A549 (cell line): ENCODE results near the gene CCR5AS.

Source experiments
- ATAC-seq, 2 experiments: fragments of 200-7000 bp in 1 of 2; fragments of >200 bp in 1 of 2; cut with Nextera tagmentation in 1 of 2; cut with Tn5 transposase in 1 of 2; 3 replicates each; pipeline versions ENCODE4 v1.8.0 to v1.9.1; 2018 to 2020; ENCODE audit warnings: mild to moderate bottlenecking in 1 of 2, moderate library complexity in 1 of 2
- CTCF ChIA-PET: fragments of 300-600 bp; sonication (Branson Sonifier 250); formaldehyde crosslinking; extraction: SDS; loops from one replicate; lab custom pipeline; 2021; ENCODE audit warnings: antibody characterized with exemption, inconsistent platforms; lab: Yijun Ruan, JAX
- POLR2A ChIA-PET: fragments of 350-600 bp; formaldehyde crosslinking; extraction: SDS; loops from one replicate; lab custom pipeline; 2021; ENCODE audit warnings: antibody characterized with exemption, inconsistent platforms; lab: Yijun Ruan, JAX
- DNase-seq, 2 experiments: peaks; one replicate each; pipeline versions ENCODE4 v3.0.0 to v3.0.0-alpha.2; 2011 to 2016; ENCODE audit warnings: low read depth in 1 of 2, low spot score in 1 of 2
- FAIRE-seq: peaks from 2 replicates; lab custom pipeline; 2011; peaks lifted over from hg19 to GRCh38; lab: Jason Lieb, UNC
- H3K27ac ChIP-seq, 2 experiments: fragments of >200 bp; sonication (Bioruptor Twin); formaldehyde crosslinking; 3 replicates each; pipeline ENCODE4 v1.5.1; 2016 to 2017
- H3K4me1 ChIP-seq: fragments of >200 bp; sonication (Bioruptor Twin); formaldehyde crosslinking; 3 replicates; pipeline ENCODE4 v1.6.1; 2016
- H3K4me2 ChIP-seq: fragments of >200 bp; sonication (Bioruptor Twin); formaldehyde crosslinking; 3 replicates; pipeline ENCODE4 v1.6.1; 2016
- H3K4me3 ChIP-seq: fragments of >200 bp; sonication (Bioruptor Twin); formaldehyde crosslinking; 3 replicates; pipeline ENCODE4 v1.5.1; 2016
- H3K9me3 ChIP-seq: fragments of >200 bp; sonication (Bioruptor Twin); formaldehyde crosslinking; 3 replicates; pipeline ENCODE4 v1.6.1; 2016
- CEBPB ChIP-seq, 2 experiments: fragments of >200 bp in 1 of 2; sonication (Bioruptor Twin) in 1 of 2; formaldehyde crosslinking in 1 of 2; IDR thresholded peaks; 2 replicates each; pipeline ENCODE4 v1.6.1; 2012 to 2016
- CHD2 ChIP-seq: fragments of 150-350 bp; IDR thresholded peaks from 2 replicates; pipeline ENCODE4 v1.6.1; 2014; ENCODE audit warnings: low read length; ENCODE audit not compliant: partially characterized antibody
- CHD4 ChIP-seq: fragments of 200-600 bp; sonication (generic); IDR thresholded peaks from 2 replicates; pipeline ENCODE4 v1.6.1; 2016; ENCODE audit warnings: antibody characterized with exemption, mild to moderate bottlenecking, borderline replicate concordance
- CTCF ChIP-seq: fragments of >200 bp; sonication (Bioruptor Twin); formaldehyde crosslinking; IDR thresholded peaks from 3 replicates; pipeline ENCODE4 v1.5.1; 2016
- EHF ChIP-seq: fragments of 250-450 bp; sonication (Bioruptor Pico); IDR thresholded peaks from 2 replicates; pipeline ENCODE4 v1.5.0; 2020; ENCODE audit warnings: mild to moderate bottlenecking
- EHMT2 ChIP-seq: fragments of 200-600 bp; sonication (generic); IDR thresholded peaks from 2 replicates; pipeline ENCODE4 v1.6.1; 2016; ENCODE audit warnings: antibody characterized with exemption, low read depth, mild to moderate bottlenecking, moderate library complexity
- EP300 ChIP-seq, 2 experiments: fragments of >200 bp; sonication (Bioruptor Twin); formaldehyde crosslinking; IDR thresholded peaks; 2 replicates in 1 of 2; 3 replicates in 1 of 2; pipeline ENCODE4 v1.6.1; 2016 to 2017
- ESRRA ChIP-seq: fragments of 150-350 bp; IDR thresholded peaks from 2 replicates; pipeline ENCODE4 v1.6.1; 2014; ENCODE audit warnings: mild to moderate bottlenecking, low read length, borderline replicate concordance
- GATA3 ChIP-seq: IDR thresholded peaks from 2 replicates; pipeline ENCODE4 v1.6.1; 2012; ENCODE audit warnings: borderline replicate concordance
- HDAC2 ChIP-seq: fragments of 200-600 bp; sonication (generic); IDR thresholded peaks from 2 replicates; pipeline ENCODE4 v1.6.1; 2016
- HEYL ChIP-seq: fragments of 250-450 bp; sonication (Bioruptor Pico); IDR thresholded peaks from 2 replicates; pipeline ENCODE4 v1.8.0; 2021; ENCODE audit warnings: mild to moderate bottlenecking, moderate library complexity
- HOXA7 ChIP-seq: fragments of 250-450 bp; sonication (Bioruptor Pico); IDR thresholded peaks from 2 replicates; pipeline ENCODE4 v1.5.0; 2020; ENCODE audit warnings: mild to moderate bottlenecking, moderate library complexity
- HOXB5 ChIP-seq: fragments of 250-450 bp; sonication (Bioruptor Pico); IDR thresholded peaks from 2 replicates; pipeline ENCODE4 v1.5.0; 2020; ENCODE audit warnings: mild to moderate bottlenecking, moderate library complexity
- JUN ChIP-seq, 2 experiments: fragments of >200 bp; sonication (Bioruptor Twin); formaldehyde crosslinking; IDR thresholded peaks; 2 replicates in 1 of 2; 3 replicates in 1 of 2; pipeline ENCODE4 v1.6.1; 2016 to 2017
- KDM5A ChIP-seq: fragments of 200-600 bp; sonication (generic); IDR thresholded peaks from 2 replicates; pipeline ENCODE4 v1.6.1; 2016; ENCODE audit warnings: antibody characterized with exemption, mild to moderate bottlenecking
- MAZ ChIP-seq: fragments of 150-350 bp; IDR thresholded peaks from 2 replicates; pipeline ENCODE4 v1.6.1; 2014; ENCODE audit warnings: antibody characterized with exemption, low read depth, low read length, borderline replicate concordance
- NPAS2 ChIP-seq: fragments of 250-450 bp; sonication (Bioruptor Pico); IDR thresholded peaks from 2 replicates; pipeline ENCODE4 v1.8.0; 2022; ENCODE audit warnings: mild to moderate bottlenecking, moderate library complexity, borderline replicate concordance
- PHF8 ChIP-seq: fragments of 200-600 bp; sonication (generic); IDR thresholded peaks from 2 replicates; pipeline ENCODE4 v1.6.1; 2016; ENCODE audit warnings: low read depth, mild to moderate bottlenecking, antibody characterized with exemption, moderate library complexity, borderline replicate concordance
- REST ChIP-seq: fragments of 200-600 bp; sonication (generic); IDR thresholded peaks from 2 replicates; pipeline ENCODE4 v1.6.1; 2016; ENCODE audit warnings: antibody characterized with exemption, mild to moderate bottlenecking, moderate library complexity
- RFX5 ChIP-seq: fragments of 450-650 bp; IDR thresholded peaks from 2 replicates; pipeline ENCODE4 v1.7.1; 2014; ENCODE audit warnings: antibody characterized with exemption, mild to moderate bottlenecking, moderate library complexity
- ZSCAN20 ChIP-seq: fragments of 250-450 bp; sonication (Bioruptor Pico); IDR thresholded peaks from 2 replicates; pipeline ENCODE4 v1.8.0; 2022; ENCODE audit warnings: mild to moderate bottlenecking, moderate library complexity
- WGBS: methylation state at CpG from one replicate; pipeline ENCODE4 v1.1.6; 2017; ENCODE audit errors: missing lambda C conversion rate; 5-methylcytosine and 5-hydroxymethylcytosine counted together
- TF ChIP-seq, protein P1 (sequence below): IDR thresholded peaks from 2 replicates; pipeline ENCODE4 v1.6.1; 2012

Gene CCR5AS

GRCh38 chr3:46397111-46397510 is 9.8 kb downstream of the CCR5AS start:
- Histone ChIP-seq H3K27ac (no peak overlapping the region), H3K4me1 (no peaks in the 10 kb centered on the region), H3K4me2 (no peak overlapping the region), H3K9me3 (no peaks in the 10 kb centered on the region), H3K4me3 (no peak overlapping the region)
- 74% methylated on average over 4 of the region's 7 CpGs for WGBS
- FAIRE-seq (no peak), ATAC-seq (no peak), DNase-seq (no peak)
- ChIA-PET POLR2A (no interaction called here), CTCF (interaction anchor here (1.2 kb wide), 1 partner anchor 45 kb away, joined by 3 read pairs; no protein-coding TSS in a partner anchor)
- no peak for TF ChIP-seq REST
- TF ChIP-seq CTCF = no peak
- no peak for TF ChIP-seq CEBPB (IDR thresholded peaks at IDR 0.05)
- no peak for TF ChIP-seq ZSCAN20 (CRISPR knock-in tag)
- TF ChIP-seq JUN (IDR thresholded peaks at IDR 0.05) = no peak
- no peak for TF ChIP-seq PHF8
- no peak for TF ChIP-seq ESRRA
- TF ChIP-seq, protein P1, sequence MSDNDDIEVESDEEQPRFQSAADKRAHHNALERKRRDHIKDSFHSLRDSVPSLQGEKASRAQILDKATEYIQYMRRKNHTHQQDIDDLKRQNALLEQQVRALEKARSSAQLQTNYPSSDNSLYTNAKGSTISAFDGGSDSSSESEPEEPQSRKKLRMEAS = no peak
- no peak for TF ChIP-seq CHD2
- no peak for TF ChIP-seq HDAC2
- no peak for TF ChIP-seq GATA3
- no peak for TF ChIP-seq EP300 (IDR thresholded peaks at IDR 0.05)
- TF ChIP-seq HOXA7 (CRISPR knock-in tag) = no peak
- TF ChIP-seq HEYL (CRISPR knock-in tag) = no peak
- no peak for TF ChIP-seq EHF (CRISPR knock-in tag)
- TF ChIP-seq HOXB5 (CRISPR knock-in tag) = no peak
- TF ChIP-seq MAZ = no peak
- no peak for TF ChIP-seq NPAS2 (CRISPR knock-in tag)
- no peak for TF ChIP-seq EHMT2

- Histone ChIP-seq H3K27ac (no peak overlapping the region), H3K4me2 (no peak overlapping the region)
- DNase-seq = no peak
These were observed 10.9 kb downstream of the CCR5AS start for GRCh38 chr3:46395766-46396530.

More at GRCh38 chr3:46395766-46396530, 10.9 kb downstream of the CCR5AS start:
- no peak for TF ChIP-seq CHD4
- no peak for TF ChIP-seq PHF8
- TF ChIP-seq CTCF = no peak
- no peak for TF ChIP-seq RFX5
- no peak for TF ChIP-seq KDM5A
- H3K9me3 ChIP-seq = no peaks in the 10 kb centered on the region
- WGBS = 36% methylated on average over 5 of the region's 6 CpGs
- no peak overlapping the region for H3K4me3 ChIP-seq
- ChIA-PET CTCF (no interaction called here), POLR2A (no interaction called here)
- no peaks in the 10 kb centered on the region for H3K4me1 ChIP-seq
- FAIRE-seq (no peak), ATAC-seq (no peak)
